Smooth muscle cell of the brain vasculature (primary cell): Measurements from ENCODE around the gene RRAS2.

Experiments used
- DNase-seq: peaks from one replicate; pipeline ENCODE4 v3.0.0-alpha.2; 2012; ENCODE audit warnings: low read depth, low spot score

RRAS2 gene

GRCh38 chr11:14336507-14337503 is 22.2 kb downstream of the RRAS2 start:
- peak; percentile 49 for DNase-seq

GRCh38 chr11:14335712-14336111 is 23.3 kb downstream of the RRAS2 start:
- DNase-seq, result no peak

- no peak for DNase-seq
Measured at GRCh38 chr11:14334893-14335292, 24.1 kb downstream of the RRAS2 start.

- no peak for DNase-seq
Measured at GRCh38 chr11:14334192-14334591, 24.8 kb downstream of the RRAS2 start.

GRCh38 chr11:14331476-14332136 is 27.4 kb downstream of the RRAS2 start:
- DNase-seq, result no peak

- no peak for DNase-seq
Measured at GRCh38 chr11:14330881-14331280, 28.1 kb downstream of the RRAS2 start.

- no peak for DNase-seq
Measured at GRCh38 chr11:14329702-14330101, 29.3 kb downstream of the RRAS2 start.

- no peak for DNase-seq
Measured at GRCh38 chr11:14327116-14327515, 31.9 kb downstream of the RRAS2 start.

GRCh38 chr11:14323118-14323676 is 35.8 kb downstream of the RRAS2 start:
- no peak for DNase-seq

GRCh38 chr11:14322510-14322909 is 36.5 kb downstream of the RRAS2 start:
- no peak for DNase-seq

GRCh38 chr11:14320020-14320419 is 39.0 kb downstream of the RRAS2 start:
- DNase-seq, result peak; percentile 72

GRCh38 chr11:14318581-14318981 is 40.4 kb downstream of the RRAS2 start:
- DNase-seq, result no peak

- DNase-seq, result no peak
Measured at GRCh38 chr11:14317659-14318325, 41.2 kb downstream of the RRAS2 start.

GRCh38 chr11:14315130-14315529 is 43.9 kb downstream of the RRAS2 start:
- no peak for DNase-seq

GRCh38 chr11:14314127-14314526 is 44.9 kb downstream of the RRAS2 start:
- no peak for DNase-seq

- no peak for DNase-seq
Measured at GRCh38 chr11:14312736-14313438, 46.1 kb downstream of the RRAS2 start.

- DNase-seq, result no peak
Measured at GRCh38 chr11:14310679-14311078, 48.3 kb downstream of the RRAS2 start.

GRCh38 chr11:14309425-14310192 is 49.4 kb downstream of the RRAS2 start:
- DNase-seq, result no peak

GRCh38 chr11:14308897-14309387 is 50.0 kb downstream of the RRAS2 start:
- DNase-seq, result no peak
